ENCODE results near the gene LILRB2. TPM values are rescaled to one million over a fixed set of nuclear protein-coding genes. Genes with fewer than 3 reads are reported as not detected.
"Not testable (repeated sequence)": the region's sequence is repeated elsewhere in the genome, so short reads cannot be mapped to it uniquely, and the experiment has no call there.

The LILRB2 gene
- total RNA-seq, 1 experiment from 2014 or later, result not detected

DNA sequence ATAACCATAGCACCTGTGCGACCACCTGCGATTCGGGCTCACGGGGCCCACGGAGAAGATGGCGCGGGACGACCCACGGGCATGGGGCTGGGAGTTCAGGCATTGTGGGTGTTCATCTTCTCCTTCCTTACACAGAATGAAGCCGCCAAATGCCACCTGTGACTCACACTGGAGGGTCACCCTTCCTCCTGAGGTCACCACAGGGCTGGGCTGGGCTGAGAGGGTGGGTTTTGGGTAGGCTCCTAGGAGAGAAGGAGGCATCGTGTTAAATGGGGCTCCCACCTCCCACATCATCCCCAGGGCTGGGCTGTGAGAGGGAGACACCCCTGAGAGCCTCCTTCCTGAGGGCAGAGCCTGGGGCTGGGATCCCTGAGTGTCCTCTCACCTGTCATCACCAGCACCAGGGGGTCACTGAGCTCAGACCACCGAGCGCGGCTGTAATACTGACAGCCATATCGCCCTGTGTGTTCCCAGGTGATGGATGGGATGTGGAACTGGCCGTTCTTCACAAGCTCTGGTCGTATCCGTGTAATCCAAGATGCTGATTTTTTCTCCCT lies 1.4 kb downstream of the LILRB2 start:
- ChIA-PET POLR2A (no interaction called here), CTCF (no interaction called here)
- no peak for DNase-seq
- Histone ChIP-seq H3K4me1 (no peaks in the 10 kb centered on the region), H3K9me3 (no peaks in the 10 kb centered on the region), H3K27me3 (replicated peaks; ENCODE audit: control insufficient read depth, insufficient read depth, low read length) (no peaks in the 10 kb centered on the region; the same call in 1 of the 2 replicates), H3K4me3 (ENCODE audit: low read depth, low read length) (no peak overlapping the region), H3K36me3 (ENCODE audit: control insufficient read depth, insufficient read depth, low read length) (no peaks in the 10 kb centered on the region)
- intact Hi-C loops (cut with micrococcal nuclease; ENCODE audit: unreplicated experiment), result no loop called here
- no TSS peak for BruUV-seq (replicated peaks)
- Mint-ChIP-seq H3K36me3 (ENCODE audit: insufficient read depth, unreplicated experiment) (no peaks in the 10 kb centered on the region), H3K4me3 (ENCODE audit: unreplicated experiment) (no peak overlapping the region), H3K27ac (ENCODE audit: unreplicated experiment) (no peak overlapping the region), H3K27me3 (ENCODE audit: insufficient read depth, unreplicated experiment) (peaks cover 44% of the 10 kb centered on the region), H3K9me3 (ENCODE audit: unreplicated experiment) (no peaks in the 10 kb centered on the region), H3K4me1 (ENCODE audit: low read depth, unreplicated experiment) (no peaks in the 10 kb centered on the region)
- TF ChIP-seq, protein P1, sequence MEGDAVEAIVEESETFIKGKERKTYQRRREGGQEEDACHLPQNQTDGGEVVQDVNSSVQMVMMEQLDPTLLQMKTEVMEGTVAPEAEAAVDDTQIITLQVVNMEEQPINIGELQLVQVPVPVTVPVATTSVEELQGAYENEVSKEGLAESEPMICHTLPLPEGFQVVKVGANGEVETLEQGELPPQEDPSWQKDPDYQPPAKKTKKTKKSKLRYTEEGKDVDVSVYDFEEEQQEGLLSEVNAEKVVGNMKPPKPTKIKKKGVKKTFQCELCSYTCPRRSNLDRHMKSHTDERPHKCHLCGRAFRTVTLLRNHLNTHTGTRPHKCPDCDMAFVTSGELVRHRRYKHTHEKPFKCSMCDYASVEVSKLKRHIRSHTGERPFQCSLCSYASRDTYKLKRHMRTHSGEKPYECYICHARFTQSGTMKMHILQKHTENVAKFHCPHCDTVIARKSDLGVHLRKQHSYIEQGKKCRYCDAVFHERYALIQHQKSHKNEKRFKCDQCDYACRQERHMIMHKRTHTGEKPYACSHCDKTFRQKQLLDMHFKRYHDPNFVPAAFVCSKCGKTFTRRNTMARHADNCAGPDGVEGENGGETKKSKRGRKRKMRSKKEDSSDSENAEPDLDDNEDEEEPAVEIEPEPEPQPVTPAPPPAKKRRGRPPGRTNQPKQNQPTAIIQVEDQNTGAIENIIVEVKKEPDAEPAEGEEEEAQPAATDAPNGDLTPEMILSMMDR (IDR thresholded peaks at IDR 0.05; ENCODE audit: insufficient read depth in 1 of 2, low read depth in 1 of 2, low read length in 1 of 2, severe bottlenecking in 1 of 2, unreplicated experiment in 1 of 2), result no peak

- H3K4me3 ChIP-seq (ENCODE audit: low read depth, low read length); H3K4me1 ChIP-seq; BruUV-seq (replicated peaks); H3K27ac Mint-ChIP-seq (ENCODE audit: unreplicated experiment); DNase-seq; H3K36me3 Mint-ChIP-seq (ENCODE audit: insufficient read depth, unreplicated experiment); intact Hi-C loops (cut with micrococcal nuclease; ENCODE audit: unreplicated experiment); H3K9me3 Mint-ChIP-seq (ENCODE audit: unreplicated experiment); H3K9me3 ChIP-seq; H3K27me3 ChIP-seq (replicated peaks; ENCODE audit: control insufficient read depth, insufficient read depth, low read length); H3K4me3 Mint-ChIP-seq (ENCODE audit: unreplicated experiment); H3K36me3 ChIP-seq (ENCODE audit: control insufficient read depth, insufficient read depth, low read length); POLR2A ChIA-PET; H3K4me1 Mint-ChIP-seq (ENCODE audit: low read depth, unreplicated experiment); CTCF ChIA-PET: not testable (repeated sequence)
- peaks cover 48% of the 10 kb centered on the region for H3K27me3 Mint-ChIP-seq (ENCODE audit: insufficient read depth, unreplicated experiment)
Observed at GRCh38 chr19:54278571-54279195, 2.2 kb downstream of the LILRB2 start.

DNA sequence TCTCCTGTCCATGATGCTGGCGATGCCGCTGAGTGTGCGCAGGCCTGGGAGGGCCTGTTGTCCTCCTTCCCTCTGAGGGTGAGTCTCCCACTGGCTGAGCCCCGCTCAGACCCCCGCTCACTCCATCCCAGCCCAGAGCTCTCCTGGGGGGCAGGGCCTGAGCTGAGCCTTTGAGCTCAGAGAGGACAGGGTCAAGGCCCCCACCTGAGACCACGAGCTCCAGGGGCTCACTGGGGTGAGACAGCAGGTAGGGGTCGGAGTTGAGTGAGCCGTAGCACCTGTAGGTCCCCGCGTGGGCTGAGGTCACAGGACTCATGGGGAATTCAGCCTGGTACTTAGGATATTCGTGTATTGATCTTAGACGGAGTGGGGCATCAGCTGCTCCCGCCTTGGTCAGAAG lies 2.9 kb downstream of the LILRB2 start:
- POLR2A ChIA-PET; H3K36me3 ChIP-seq (ENCODE audit: control insufficient read depth, insufficient read depth, low read length); H3K9me3 Mint-ChIP-seq (ENCODE audit: unreplicated experiment); H3K4me3 ChIP-seq (ENCODE audit: low read depth, low read length); H3K36me3 Mint-ChIP-seq (ENCODE audit: insufficient read depth, unreplicated experiment); intact Hi-C loops (cut with micrococcal nuclease; ENCODE audit: unreplicated experiment); H3K27ac Mint-ChIP-seq (ENCODE audit: unreplicated experiment); BruUV-seq (replicated peaks); H3K4me1 ChIP-seq; H3K4me3 Mint-ChIP-seq (ENCODE audit: unreplicated experiment); DNase-seq; H3K4me1 Mint-ChIP-seq (ENCODE audit: low read depth, unreplicated experiment); H3K9me3 ChIP-seq; H3K27me3 ChIP-seq (replicated peaks; ENCODE audit: control insufficient read depth, insufficient read depth, low read length): not testable (repeated sequence)
- peaks cover 48% of the 10 kb centered on the region for H3K27me3 Mint-ChIP-seq (ENCODE audit: insufficient read depth, unreplicated experiment)
- CTCF ChIA-PET, result interaction anchor here (0.6 kb wide), 1 partner anchor 52 kb away, joined by 12 read pairs; no protein-coding TSS in a partner anchor

- H3K27me3 ChIP-seq (replicated peaks; ENCODE audit: control insufficient read depth, insufficient read depth, low read length); H3K36me3 ChIP-seq (ENCODE audit: control insufficient read depth, insufficient read depth, low read length); DNase-seq; BruUV-seq (replicated peaks); H3K4me3 ChIP-seq (ENCODE audit: low read depth, low read length); CTCF ChIA-PET; H3K4me1 ChIP-seq; intact Hi-C loops (cut with micrococcal nuclease; ENCODE audit: unreplicated experiment); H3K27ac Mint-ChIP-seq (ENCODE audit: unreplicated experiment); POLR2A ChIA-PET; H3K4me3 Mint-ChIP-seq (ENCODE audit: unreplicated experiment); H3K9me3 Mint-ChIP-seq (ENCODE audit: unreplicated experiment); H3K9me3 ChIP-seq; H3K36me3 Mint-ChIP-seq (ENCODE audit: insufficient read depth, unreplicated experiment); H3K4me1 Mint-ChIP-seq (ENCODE audit: low read depth, unreplicated experiment): not testable (repeated sequence)
- peaks cover 45% of the 10 kb centered on the region for H3K27me3 Mint-ChIP-seq (ENCODE audit: insufficient read depth, unreplicated experiment)
Observed at GRCh38 chr19:54277111-54277615, 3.7 kb downstream of the LILRB2 start.
